GM19025 (cell line): ENCODE measurements around the gene PKIB.
A peak's percentile ranks its signal among the peaks of the same experiment; 100 is the strongest.

Source experiments
- ATAC-seq: cut with Tn5 transposase; IDR thresholded peaks from one replicate; pipeline ENCODE4 v1.9.1; 2021; ENCODE audit warnings: mild to moderate bottlenecking, low read depth, moderate library complexity; ENCODE audit not compliant: unreplicated experiment

Gene PKIB

DNA sequence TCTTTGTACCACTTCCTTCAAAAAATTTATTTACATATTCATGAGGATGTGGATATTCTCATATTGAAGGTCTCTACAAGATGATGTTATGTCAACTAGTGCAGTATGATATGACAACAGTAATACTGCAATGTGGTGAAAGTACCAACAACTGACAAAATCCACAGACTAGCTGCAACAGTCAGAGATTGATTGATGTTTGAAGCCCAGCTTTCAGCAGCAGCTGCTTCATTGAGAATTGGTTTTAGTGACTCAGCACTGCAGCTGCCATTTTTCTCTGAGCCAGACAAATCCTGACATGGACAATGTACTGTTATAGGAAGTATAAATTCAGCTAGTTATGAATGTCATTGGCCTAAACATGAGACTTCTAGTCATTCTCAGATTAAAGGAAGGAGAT is 53.8 kb downstream of the PKIB start:
- ATAC-seq = no peak

DNA sequence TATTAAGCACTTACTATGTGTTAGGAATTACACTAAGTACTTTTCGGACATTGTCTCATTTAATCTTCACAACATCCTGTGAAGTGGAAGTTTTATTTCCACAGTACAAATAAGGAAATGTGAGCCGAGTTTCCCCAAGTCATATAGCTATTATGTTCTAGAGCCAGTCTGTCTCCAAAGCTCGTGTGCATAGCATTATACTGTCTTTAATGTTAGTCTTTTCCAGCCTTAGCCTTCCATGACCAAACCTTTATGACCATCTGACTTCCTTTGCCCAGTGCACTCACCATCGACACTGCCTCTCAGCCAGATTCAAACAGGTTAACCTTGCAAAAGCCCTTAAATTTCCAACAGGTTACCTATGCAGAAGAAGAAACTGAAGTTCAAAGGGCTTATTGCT is 55.7 kb downstream of the PKIB start:
- no peak for ATAC-seq

DNA sequence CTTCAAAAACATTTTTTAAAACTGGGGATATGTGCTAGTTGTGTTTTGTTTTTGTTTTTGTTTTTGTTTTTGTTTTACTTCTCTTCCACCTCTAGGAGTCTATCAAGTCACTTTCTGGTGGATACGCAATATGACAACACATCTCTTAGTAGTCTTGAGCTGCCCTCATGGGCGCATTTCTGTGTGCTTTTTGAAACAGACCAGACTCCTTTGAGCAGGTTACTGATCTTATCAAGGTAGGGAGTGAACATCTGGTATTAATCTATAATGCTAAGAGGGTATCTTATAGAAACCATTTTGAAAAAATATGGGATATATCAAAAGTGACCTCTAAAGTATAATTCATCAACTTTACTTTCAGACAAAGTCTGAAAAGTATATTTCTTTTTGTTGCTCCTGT is 56.2 kb downstream of the PKIB start:
- ATAC-seq = no peak

DNA sequence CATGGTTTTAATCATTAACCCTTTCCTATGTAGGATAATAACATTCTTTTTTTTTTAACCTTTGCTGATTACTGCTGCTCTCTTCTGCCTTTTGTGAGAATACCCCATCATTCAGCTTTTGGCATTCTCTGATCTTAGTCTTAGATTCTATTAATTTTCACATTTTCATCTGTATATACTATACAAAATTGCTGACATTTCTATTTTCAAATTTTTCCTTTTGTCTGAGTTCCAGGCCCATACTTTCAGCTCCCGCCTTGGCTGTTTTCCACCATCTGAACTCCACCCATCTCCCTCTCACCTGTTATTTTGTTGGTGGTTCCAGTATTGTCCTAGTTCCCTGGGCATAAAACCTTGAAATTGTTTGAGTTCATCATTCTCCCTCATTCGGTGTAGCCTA is 59.2 kb downstream of the PKIB start:
- no peak for ATAC-seq

DNA sequence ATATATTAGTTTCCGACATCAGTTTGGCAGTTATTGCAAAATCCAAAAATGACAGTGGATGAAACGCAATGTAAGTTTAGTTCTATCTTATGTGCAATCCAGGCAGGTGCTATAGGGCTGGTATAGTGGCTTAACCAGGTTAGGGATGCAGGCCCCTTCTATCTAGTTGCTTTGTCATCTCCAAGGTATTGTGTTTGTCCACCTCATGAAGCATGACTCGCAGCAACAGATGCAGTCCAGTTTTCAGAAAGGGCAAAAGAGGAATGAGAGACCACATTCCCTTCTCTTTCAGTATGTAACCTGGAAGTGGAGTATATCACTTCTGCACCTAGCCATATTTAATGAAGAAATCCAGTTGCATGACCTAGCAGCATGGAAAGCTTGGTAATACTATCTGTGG is 59.7 kb downstream of the PKIB start:
- ATAC-seq = no peak

DNA sequence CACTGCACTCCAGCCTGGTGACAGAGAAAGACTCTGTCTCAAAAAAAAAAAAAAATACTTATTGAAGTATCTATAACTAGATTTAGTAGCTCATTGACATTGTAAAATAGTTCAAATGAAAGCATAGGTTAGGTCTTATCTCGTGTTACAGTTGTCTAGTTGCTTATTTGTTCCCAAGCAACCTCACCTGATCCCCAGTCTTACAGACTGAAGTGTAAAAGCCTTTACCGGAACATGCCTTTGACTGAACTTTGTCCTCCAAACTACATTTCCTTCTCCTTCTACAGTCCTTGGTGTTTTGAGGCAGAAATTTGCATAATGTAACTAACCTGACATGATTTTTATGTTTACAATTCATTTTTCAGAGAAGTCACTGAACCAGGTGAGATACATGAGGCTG is 61.0 kb downstream of the PKIB start:
- no peak for ATAC-seq

DNA sequence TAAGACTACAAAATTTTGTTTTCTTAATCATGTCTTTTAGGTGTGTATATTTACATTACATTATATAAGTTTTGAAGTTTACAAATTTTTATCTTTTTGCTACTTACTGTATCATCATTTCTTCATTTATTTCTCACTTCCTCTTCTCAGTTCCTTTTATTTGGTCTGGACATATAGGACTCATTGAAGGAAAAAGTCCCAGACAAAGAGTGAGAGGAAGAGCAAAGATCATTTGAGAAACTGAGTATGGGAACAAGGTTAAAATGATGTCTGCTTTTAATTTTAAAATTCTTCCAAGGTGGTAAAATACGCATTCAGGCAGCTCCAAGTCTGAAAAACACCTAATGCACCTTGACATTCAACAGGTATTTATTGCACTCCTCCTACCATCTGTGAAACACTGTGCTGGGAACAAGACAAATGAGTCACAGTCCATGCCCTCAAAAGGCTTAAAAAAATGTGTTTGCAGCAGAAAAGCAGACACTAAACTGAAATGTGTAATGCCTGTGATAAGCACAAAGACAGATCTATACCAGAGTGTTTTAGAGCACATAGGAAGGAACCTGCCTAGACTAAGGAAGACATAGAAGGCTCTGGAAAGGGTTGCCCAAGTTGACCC is 63.2 kb downstream of the PKIB start:
- no peak for ATAC-seq

DNA sequence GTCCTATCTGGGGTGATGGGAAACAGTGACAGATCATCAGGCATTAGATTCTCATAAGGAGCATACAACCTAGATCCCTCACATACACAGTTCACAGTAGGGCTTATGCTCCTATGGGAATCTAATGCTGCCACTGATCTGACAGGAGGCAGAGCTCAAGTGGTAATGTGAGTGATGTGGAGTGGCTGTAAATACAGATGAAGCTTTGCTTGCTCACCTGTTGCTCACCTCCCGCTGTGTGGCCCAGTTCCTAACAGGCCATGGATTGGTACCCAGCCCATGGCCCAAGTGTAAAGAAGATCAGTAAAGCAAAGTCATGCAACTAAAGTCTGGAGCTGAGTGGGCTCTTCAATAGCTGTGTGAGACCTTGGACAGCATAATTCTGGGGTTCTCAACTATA is 65.9 kb downstream of the PKIB start:
- ATAC-seq = no peak

DNA sequence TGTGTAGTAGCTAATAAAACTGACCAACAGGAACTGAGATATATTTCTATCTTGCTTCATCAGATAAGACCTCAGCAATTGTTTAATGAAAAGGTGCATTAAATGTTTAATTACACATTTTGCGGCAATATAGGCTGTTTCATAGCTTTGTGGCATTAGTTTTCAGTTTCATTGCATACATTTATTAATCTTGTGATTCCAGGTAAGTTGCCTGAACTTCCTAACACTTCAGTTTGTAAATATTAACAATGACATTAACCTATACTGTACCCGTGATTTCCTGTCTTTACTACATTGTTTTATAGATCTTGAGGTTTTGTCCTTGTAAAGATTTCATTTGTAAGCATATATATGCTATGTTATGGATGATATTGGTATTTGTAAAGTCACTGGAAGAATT is 66.5 kb downstream of the PKIB start:
- no peak for ATAC-seq

DNA sequence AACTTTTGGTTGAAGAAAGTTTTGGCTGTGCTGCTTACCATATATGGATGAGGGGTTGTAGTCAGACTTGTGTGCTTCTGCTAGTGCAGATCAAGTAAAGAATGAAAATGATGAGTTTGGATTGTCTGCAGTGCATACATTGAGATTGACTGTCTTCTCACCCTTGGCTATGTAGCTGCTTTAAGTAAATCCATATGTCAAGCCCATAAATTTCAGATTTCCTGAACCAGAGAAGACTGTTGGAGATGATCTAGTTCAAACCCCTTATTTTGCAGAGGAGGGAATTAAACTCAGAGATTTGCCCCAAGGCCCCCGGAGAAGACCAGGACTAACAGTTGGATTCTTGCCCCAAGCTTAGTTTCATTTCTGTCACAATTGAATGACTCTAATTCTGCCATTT is 67.2 kb downstream of the PKIB start:
- ATAC-seq = no peak

DNA sequence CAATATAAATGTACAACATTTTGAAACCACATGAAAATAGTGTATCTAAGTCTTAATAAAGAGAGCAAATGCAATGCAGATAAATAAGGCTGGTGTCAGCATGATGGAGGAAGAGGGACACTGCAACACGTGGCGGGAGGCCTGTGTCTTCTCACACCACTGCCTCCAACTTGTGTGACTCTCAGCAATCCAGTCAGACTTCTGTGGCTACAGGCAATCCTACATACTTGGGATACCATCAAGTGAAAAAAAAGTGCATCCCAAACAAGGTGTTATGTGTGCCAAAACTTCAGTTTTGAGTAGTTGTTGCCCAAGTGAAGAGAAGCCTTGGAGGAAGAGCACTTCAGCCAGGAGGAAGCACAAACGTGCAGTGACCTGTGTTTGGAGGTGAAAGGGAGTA is 68.6 kb downstream of the PKIB start:
- ATAC-seq = no peak

DNA sequence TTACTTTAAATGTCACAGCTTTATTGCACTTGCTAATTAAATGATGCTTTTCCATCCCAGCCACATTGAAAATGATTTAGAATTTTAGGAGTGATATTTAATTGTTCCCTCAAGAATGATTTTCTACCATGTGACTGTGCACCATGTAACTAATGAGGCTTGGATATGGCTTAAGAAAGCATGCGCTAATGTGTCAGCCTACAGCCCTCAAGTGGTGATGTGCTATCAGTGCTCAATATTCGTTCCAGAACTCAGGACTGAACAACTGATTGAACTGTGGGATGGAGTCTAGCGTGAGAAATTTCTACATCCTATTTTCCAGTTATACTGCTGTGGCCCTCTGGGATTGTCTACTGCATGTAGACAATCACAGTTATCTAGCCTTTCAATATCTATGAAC is 71.5 kb downstream of the PKIB start:
- no peak for ATAC-seq

DNA sequence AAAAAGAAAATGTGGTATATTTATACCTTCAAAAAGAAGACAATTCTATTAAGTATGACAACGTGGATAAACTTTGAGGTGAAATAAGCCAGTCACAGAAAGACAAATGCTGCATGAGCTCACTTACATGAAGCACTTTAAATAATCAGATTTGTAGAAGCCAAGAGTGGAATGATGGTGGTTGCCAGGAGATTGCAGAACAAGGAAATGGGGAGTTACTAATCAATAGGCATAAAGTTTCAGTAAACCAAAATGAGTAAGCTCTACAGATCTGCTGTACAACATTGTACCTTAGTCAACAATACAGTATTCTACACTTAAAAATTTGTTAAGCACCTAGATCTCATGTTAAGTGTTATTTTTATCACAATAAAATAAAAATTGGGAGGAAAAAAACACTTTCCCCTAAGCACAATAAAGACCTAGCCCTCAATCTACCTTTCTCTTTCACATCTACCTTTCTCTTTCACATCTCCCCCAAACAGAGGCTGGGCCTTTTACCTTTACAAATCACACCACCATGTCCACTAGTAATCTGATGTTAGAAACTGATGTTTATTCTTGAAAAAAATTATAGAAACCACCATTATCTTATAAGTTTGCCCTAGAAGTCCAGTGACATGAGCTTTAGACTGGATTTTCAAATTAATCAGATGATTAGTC is 73.9 kb downstream of the PKIB start:
- ATAC-seq = peak; percentile 51

DNA sequence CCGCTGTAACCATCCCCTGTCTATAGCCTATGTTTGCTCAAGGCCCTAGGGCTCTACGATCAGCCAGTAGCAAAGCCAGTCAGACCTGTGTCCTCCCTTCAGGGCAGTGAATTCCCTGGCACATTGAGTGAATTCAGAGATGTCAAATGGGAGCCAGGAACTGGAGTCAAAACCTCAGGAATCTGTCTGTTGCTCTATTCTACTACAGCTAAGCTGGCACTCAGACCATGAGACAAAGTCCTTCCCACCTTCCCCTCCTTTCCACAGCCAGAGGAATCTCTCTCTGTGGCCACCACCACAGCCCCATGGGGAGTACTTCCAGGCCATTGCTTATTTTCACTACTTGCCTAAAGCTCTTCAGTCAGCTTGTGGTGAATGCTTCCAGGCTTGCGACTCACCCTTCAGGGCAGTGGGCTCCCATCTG is 82.0 kb downstream of the PKIB start:
- no peak for ATAC-seq

DNA sequence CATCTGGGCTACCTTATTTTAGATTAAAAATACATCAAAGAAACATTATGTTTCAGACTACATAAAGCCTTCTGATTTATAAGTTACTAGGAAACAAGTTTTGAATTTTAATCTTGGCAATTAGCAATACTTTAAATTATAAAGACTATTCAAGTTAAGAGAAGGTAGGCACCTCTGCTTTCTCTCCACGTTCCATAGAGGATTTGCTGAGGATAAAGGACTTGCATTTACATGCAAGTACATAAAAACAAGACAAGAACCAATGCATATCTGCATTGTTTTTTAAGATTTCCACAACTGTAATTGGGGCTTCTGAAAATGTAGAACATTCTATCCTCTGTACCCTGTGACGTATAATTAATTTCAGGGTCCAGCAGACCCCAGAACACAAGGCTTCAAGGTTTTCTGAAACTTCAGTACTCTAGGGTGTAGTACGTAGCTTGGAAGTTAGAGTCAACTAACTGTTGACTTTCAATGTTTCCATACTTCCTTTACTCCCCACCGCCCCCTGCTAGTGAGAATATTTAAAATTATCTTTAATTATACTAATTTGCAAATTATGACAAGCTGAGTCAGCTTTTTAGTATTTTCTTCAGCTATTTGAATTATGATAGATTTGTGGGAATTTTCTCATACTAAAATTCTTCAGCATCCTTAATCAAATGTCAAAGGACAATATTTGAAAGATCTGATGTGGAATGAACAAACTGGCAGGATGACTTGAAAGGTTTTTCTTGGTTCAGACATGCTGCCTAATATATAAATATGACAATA is 82.8 kb downstream of the PKIB start:
- ATAC-seq = no peak

DNA sequence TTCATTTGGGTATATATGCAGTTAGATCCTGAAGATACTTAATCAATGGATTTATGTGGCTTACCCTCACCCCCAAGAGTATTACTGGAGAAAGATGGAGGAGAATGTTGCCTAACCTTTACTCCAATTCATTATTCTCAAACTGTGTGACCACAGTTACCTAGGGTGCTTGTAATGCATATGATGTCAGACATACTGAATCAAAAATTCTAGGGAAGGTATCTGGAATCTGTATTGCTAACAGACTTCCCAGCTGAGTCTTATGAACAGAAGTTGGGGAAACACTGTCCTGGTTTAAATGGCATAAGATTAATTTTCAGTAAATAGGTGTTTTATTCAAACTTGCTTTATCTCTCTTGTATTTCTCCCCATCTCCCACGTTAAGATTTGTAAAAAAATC is 83.9 kb downstream of the PKIB start:
- ATAC-seq = no peak

DNA sequence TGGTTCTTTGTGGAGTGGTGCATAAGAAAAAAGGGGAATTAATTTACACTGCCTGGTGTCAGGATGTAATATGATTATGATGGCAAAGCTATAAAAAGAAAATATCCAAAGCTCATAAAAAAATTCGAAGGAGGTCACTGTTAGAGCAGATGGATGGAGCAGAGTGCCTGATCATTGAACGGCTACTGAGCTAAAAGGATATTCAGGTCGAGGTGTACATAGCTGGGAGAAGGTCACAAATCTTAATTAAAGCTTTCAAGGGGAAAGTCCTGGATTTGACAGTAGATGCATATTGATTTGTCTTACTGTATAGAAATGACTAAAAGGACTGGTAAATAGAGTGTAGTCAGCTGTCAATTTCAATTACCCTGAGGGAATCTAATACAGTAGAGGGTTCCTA is 84.4 kb downstream of the PKIB start:
- ATAC-seq = no peak

DNA sequence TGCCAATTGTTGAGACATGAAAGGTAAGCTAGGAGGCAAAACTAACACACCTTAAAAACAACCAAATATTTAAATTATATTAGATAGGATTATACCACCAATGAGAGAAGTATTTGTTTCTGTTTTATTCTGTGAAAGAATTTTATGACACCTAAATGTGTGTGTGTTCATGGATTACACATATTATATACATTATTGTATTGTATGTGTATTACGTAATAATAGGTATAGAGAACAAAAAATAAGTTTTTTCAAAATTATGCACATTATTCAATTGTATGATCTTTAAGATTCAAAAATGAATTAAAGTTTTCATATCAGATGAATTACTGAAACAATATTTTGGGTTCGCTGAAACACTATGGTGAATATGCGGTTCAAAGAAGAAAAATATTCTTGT is 85.0 kb downstream of the PKIB start:
- ATAC-seq = no peak

DNA sequence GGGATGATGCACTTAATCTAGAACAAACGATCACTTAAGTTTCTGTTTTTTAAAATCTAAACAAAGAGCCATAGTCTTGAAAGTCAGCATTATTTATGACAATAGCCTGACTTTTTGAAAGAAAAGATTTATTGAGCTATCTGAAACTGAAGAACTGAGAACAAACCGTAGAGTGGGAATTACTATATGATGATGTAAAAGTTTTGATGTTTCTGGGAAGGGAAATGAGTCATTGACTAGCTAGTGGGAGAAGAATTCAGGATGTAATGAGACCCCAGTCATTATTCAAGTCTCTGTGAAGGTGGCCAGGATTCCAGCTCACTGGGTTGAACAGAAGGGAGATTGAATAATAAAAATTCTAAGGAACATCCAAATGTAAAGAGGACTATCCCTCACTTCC is 85.9 kb downstream of the PKIB start:
- no peak for ATAC-seq

DNA sequence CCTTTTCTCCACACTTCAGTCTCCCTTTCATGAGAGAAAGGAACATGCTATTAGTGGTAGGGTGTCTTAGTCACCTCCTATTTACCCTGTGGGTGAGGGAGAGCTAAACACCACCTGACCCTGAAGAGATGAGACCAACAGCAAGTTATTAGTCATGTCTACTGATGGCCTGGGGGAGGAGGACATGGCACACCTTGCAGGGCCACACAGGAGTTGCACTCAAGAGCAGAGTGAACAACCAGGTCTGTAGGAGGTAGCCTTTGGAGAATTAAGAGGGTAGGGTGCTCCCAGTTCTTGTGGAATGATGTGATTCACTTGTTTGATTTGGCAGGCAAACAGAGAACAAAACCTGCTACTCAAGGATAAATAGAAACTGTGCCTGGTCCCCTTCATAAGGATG is 86.6 kb downstream of the PKIB start:
- no peak for ATAC-seq

DNA sequence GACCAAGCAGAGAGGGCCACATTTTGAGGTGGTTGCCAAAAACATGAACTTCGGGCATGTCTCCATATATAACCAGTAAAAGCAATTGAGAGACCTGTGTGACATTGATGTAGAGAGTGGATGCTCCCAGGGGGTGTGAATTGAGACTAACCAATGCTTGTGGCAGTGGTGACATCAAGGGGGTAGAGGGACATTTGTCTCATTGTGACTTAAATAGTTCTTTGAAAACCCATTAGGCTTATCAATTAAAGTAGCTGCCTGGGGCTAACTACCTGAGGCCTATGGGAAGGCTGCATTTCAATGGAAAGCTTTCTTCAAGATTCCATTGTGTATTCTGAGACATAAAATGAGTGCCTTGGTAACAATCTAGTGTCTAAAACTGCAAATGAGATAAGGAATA is 87.3 kb downstream of the PKIB start:
- no peak for ATAC-seq

DNA sequence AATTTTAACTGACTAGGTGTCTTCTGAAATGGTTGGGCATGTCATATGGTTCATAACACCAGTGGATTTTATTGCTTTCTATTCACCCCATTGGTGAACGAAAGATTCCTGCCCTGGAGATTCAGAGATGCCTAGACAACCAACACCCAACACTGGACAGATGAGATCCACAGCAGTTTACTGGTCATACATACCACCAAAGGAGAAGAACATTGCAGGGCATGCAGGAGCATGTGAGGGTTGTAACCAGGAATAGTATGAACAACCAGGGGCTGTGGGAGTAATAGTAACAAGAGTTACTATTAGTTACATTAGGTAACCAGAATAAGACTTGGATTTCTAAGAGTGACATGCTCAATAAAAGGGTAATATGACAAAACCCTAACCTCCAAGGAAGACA is 91.5 kb downstream of the PKIB start:
- no peak for ATAC-seq
